BE2C (cell line): ENCODE results near the gene ACAD8. TPM values are rescaled to one million over a fixed set of nuclear protein-coding genes. Genes with fewer than 3 reads are reported as not detected.

Experiments used
- DNase-seq: peaks from one replicate; pipeline ENCODE4 v3.0.0-alpha.2; 2020
- H3K27me3 ChIP-seq: fragments of 250-450 bp; sonication (Bioruptor Pico); 2 replicates; pipeline ENCODE4 v1.5.1; 2020; ENCODE audit warnings: mild to moderate bottlenecking
- H3K36me3 ChIP-seq: fragments of 250-450 bp; sonication (Bioruptor Pico); 2 replicates; pipeline ENCODE4 v1.5.1; 2020; ENCODE audit warnings: mild to moderate bottlenecking
- H3K4me1 ChIP-seq: fragments of 250-450 bp; sonication (Bioruptor Pico); 2 replicates; pipeline ENCODE4 v1.5.1; 2020
- H3K4me3 ChIP-seq: 2 replicates; pipeline ENCODE4 v1.5.1; 2011; ENCODE audit warnings: low read depth, low read length
- H3K9me3 ChIP-seq: fragments of 250-450 bp; sonication (Bioruptor Pico); 2 replicates; pipeline ENCODE4 v1.5.1; 2020
- polyA plus RNA-seq: library from polyadenylated mRNA; unstranded; fragments of >200 nt; gene quantifications from one replicate; pipeline ENCODE4 v1.2.1, GENCODE V29; 2012; ENCODE audit warnings: low read depth, missing spikeins; ENCODE audit not compliant: insufficient read length, insufficient read depth
- TF ChIP-seq, protein P1 (sequence below): IDR thresholded peaks from 2 replicates; pipeline ENCODE4 v1.5.1; 2012; ENCODE audit warnings: mild to moderate bottlenecking, low read depth, low read length

ACAD8 gene
- 34.0 TPM for polyA plus RNA-seq

DNA sequence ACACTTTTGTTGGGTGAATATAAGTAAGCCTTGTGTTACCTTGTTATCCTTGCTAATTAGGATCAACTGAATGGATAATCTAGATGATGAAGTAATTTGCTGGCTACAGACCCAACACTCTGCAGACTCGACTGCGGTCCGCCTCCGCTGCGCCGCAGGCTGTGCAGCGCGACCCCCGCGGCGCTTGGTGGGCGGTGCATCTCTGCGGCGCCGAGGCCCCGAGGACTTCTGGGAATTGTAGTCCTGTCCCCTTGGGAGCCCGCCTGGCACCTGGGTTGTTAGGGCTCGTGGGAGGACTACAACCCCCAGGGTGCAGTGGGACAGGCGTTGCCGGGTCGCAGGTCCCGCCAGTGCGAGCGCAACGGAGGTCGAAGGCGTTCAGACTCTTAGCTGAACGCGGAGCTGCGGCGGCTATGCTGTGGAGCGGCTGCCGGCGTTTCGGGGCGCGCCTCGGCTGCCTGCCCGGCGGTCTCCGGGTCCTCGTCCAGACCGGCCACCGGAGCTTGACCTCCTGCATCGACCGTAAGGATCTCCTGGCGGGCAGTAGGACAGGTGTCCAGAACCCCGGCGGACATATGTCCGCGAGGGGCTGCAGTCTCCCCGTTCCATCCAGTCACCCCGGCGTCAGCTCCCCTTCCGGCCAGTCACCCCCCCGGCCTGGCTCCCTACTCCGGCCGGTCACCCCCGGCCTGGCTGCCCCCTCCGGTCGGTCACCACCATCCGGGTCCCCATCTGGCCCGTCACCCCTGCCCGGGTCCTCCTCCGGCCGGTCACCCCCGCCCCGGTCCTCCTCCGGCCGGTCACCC, at the start of gene ACAD8, which contains the start of gene THYN1:
Gene ACAD8, plus strand, starts transcription at position 381 of the 806 bp plus-strand sequence. Its CDS starts 33 bp downstream, at position 414.
Gene THYN1, minus strand, starts transcription at position 165 of the 806 bp plus-strand sequence. CDS start 470 bp downstream, outside the sequence.
- no peaks in the 10 kb centered on the region; the same call in 1 of the 2 replicates for H3K4me1 ChIP-seq
- peak; percentile 99 for DNase-seq
- peaks cover 6% of the 10 kb centered on the region; the same call in 1 of the 2 replicates for H3K36me3 ChIP-seq
- no peaks in the 10 kb centered on the region for H3K9me3 ChIP-seq
- TF ChIP-seq, protein P1, sequence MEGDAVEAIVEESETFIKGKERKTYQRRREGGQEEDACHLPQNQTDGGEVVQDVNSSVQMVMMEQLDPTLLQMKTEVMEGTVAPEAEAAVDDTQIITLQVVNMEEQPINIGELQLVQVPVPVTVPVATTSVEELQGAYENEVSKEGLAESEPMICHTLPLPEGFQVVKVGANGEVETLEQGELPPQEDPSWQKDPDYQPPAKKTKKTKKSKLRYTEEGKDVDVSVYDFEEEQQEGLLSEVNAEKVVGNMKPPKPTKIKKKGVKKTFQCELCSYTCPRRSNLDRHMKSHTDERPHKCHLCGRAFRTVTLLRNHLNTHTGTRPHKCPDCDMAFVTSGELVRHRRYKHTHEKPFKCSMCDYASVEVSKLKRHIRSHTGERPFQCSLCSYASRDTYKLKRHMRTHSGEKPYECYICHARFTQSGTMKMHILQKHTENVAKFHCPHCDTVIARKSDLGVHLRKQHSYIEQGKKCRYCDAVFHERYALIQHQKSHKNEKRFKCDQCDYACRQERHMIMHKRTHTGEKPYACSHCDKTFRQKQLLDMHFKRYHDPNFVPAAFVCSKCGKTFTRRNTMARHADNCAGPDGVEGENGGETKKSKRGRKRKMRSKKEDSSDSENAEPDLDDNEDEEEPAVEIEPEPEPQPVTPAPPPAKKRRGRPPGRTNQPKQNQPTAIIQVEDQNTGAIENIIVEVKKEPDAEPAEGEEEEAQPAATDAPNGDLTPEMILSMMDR: no peak
- no peaks in the 10 kb centered on the region for H3K27me3 ChIP-seq
- peak within 1 kb of the TSS; percentile 99 for H3K4me3 ChIP-seq

DNA sequence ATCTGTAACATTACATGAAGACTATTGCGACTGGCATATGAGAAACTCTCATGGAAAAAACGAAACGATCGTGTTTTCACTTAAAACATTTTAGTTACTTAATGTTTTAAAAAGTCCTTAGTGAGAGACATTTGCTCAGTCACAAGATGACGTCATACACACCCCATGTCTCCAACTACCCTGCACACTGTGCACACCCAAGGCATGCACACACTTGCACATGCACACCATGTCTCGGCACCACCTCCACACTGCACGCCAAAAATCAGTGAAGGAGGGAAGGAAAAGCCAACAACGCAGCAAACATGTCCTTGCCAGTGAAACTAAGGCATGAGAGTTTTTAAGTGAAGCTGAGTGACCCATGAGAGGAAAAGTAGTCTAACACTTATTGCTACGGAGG, 47.6 kb upstream of the ACAD8 start:
- Histone ChIP-seq H3K4me3 (no peak overlapping the region), H3K27me3 (no peaks in the 10 kb centered on the region), H3K9me3 (no peaks in the 10 kb centered on the region), H3K36me3 (peaks cover 96% of the 10 kb centered on the region), H3K4me1 (peaks cover 12% of the 10 kb centered on the region)
- no peak for DNase-seq
- TF ChIP-seq, protein P1: no peak

DNA sequence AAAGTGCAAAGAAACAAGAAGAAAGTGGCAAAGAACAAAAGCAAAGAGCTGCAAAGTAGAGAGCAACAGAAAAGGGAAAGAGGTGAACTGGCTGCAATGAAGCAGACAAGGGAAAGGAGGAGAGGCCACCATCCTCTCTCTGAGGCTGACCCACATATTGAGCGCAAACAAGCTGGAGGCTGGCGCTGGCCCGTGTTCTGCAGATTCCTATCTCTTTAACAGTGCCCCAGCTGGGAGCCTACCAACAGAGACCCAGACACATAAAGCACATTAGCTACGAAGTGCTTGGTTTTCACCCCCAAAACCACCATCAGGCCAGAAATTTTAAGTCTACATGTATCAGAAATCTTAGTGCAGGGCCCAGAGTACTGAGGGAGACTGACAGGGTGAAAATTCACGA, 47.2 kb upstream of the ACAD8 start:
- H3K36me3 ChIP-seq: peaks cover 96% of the 10 kb centered on the region
- TF ChIP-seq, protein P1: no peak

GRCh38 chr11:134207538-134208239, 45.7 kb upstream of the ACAD8 start:
- Histone ChIP-seq H3K27me3 (no peaks in the 10 kb centered on the region), H3K4me3 (no peak overlapping the region), H3K9me3 (no peaks in the 10 kb centered on the region), H3K4me1 (peaks cover 12% of the 10 kb centered on the region), H3K36me3 (peaks cover 90% of the 10 kb centered on the region)
- peak; percentile 71 for DNase-seq
- TF ChIP-seq, protein P1: peak; percentile 64

More for the DNA sequence above, 47.2 kb upstream of the ACAD8 start:
- Histone ChIP-seq H3K4me3 (no peak overlapping the region), H3K4me1 (peaks cover 12% of the 10 kb centered on the region), H3K9me3 (no peaks in the 10 kb centered on the region), H3K27me3 (no peaks in the 10 kb centered on the region)
- peak; percentile 48 for DNase-seq

GRCh38 chr11:134215836-134216235, 37.5 kb upstream of the ACAD8 start:
- Histone ChIP-seq H3K4me1 (no peaks in the 10 kb centered on the region; the same call in none of the 2 replicates), H3K4me3 (no peak overlapping the region), H3K36me3 (peaks cover 53% of the 10 kb centered on the region), H3K9me3 (no peaks in the 10 kb centered on the region), H3K27me3 (no peaks in the 10 kb centered on the region)
- TF ChIP-seq, protein P1: no peak
- no peak for DNase-seq

DNA sequence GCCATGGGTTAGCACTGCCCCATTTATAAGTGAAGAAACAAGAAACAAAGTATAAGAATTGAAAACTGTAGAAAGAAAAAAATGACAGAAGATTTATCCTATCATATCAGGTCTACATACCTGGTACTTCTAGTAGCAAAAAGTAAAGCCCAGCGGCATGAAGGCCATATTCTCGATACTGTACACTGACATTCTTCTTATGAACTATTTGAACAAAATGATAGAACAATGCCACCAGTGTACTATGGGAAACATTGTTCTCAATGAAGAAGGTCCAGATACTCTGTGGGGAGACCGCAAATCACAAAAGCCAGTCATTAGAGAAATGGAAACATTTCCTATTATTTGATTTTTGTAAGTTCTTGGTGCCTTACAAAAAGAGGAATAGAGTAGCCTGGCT, 36.6 kb upstream of the ACAD8 start:
- no peak for DNase-seq
- Histone ChIP-seq H3K4me3 (no peak overlapping the region), H3K36me3 (peaks cover 46% of the 10 kb centered on the region), H3K4me1 (peaks cover under 1% of the 10 kb centered on the region), H3K27me3 (no peaks in the 10 kb centered on the region), H3K9me3 (no peaks in the 10 kb centered on the region)
- TF ChIP-seq, protein P1: no peak
